OCI-LY7 (cell line): Measurements from ENCODE around the gene ALPG.
"Not testable (repeated sequence)": the region's sequence is repeated elsewhere in the genome, so short reads cannot be mapped to it uniquely, and the experiment has no call there.

Experiments
- CTCF ChIP-seq: fragments of 200-600 bp; sonication (generic); conservative IDR thresholded peaks from 2 replicates; pipeline ENCODE4 v1.5.1; 2014; ENCODE audit warnings: mild to moderate bottlenecking, antibody characterized with exemption, low read length, moderate library complexity, mixed read lengths
- EZH2phosphoT487 ChIP-seq: fragments of 200-600 bp; sonication (generic); IDR thresholded peaks from 2 replicates; pipeline ENCODE4 v1.6.1; 2018; ENCODE audit warnings: low read depth, borderline replicate concordance, mild to moderate bottlenecking, mixed run types, antibody characterized with exemption, low read length, moderate library complexity, mixed read lengths

- TF ChIP-seq CTCF, EZH2phosphoT487: not testable (repeated sequence)
These were observed 36.6 kb upstream of the ALPG start for GRCh38 chr2:232370007-232370406.
